Hepatic stellate cell (primary cell): ENCODE results near the gene CRABP1.

Experiments
- DNase-seq: peaks from one replicate; pipeline ENCODE4 v3.0.0; 2011; ENCODE audit warnings: low spot score

The CRABP1 gene

GRCh38 chr15:78340231-78341056 is at the start of gene CRABP1:
TSS of gene CRABP1 (plus strand) at chr15:78340353. CDS start at chr15:78340429, 76 bp downstream.
- no peak for DNase-seq

GRCh38 chr15:78291052-78291451 is 49.1 kb upstream of the CRABP1 start:
- no peak for DNase-seq

GRCh38 chr15:78291698-78292097 is 48.5 kb upstream of the CRABP1 start:
- no peak for DNase-seq

- no peak for DNase-seq
Measured at GRCh38 chr15:78292219-78292618, 47.9 kb upstream of the CRABP1 start.

GRCh38 chr15:78299101-78299930 is 40.8 kb upstream of the CRABP1 start, which contains the start of gene SKIC8:
TSS of gene SKIC8 (minus strand) at chr15:78299609. CDS start at chr15:78295686, 3,923 bp downstream.
- DNase-seq, result peak; percentile 88

- DNase-seq, result no peak
Measured at GRCh38 chr15:78301326-78301725, 38.8 kb upstream of the CRABP1 start.

GRCh38 chr15:78301828-78302227 is 38.3 kb upstream of the CRABP1 start:
- DNase-seq, result no peak

- DNase-seq, result peak; percentile 60
Measured at GRCh38 chr15:78302579-78303312, 37.4 kb upstream of the CRABP1 start.

GRCh38 chr15:78304216-78305066 is 35.7 kb upstream of the CRABP1 start:
- no peak for DNase-seq

- DNase-seq, result peak; percentile 72
Measured at GRCh38 chr15:78306176-78306774, 33.9 kb upstream of the CRABP1 start.

GRCh38 chr15:78307976-78308375 is 32.2 kb upstream of the CRABP1 start:
- DNase-seq, result no peak

- DNase-seq, result peak; percentile 74
Measured at GRCh38 chr15:78308422-78309032, 31.6 kb upstream of the CRABP1 start.

- DNase-seq, result no peak
Measured at GRCh38 chr15:78311292-78311691, 28.9 kb upstream of the CRABP1 start.

GRCh38 chr15:78312536-78312935 is 27.6 kb upstream of the CRABP1 start:
- no peak for DNase-seq

GRCh38 chr15:78312957-78313356 is 27.2 kb upstream of the CRABP1 start:
- no peak for DNase-seq

- no peak for DNase-seq
Measured at GRCh38 chr15:78313383-78313782, 26.8 kb upstream of the CRABP1 start.

- DNase-seq, result no peak
Measured at GRCh38 chr15:78314181-78314581, 26.0 kb upstream of the CRABP1 start.

- DNase-seq, result no peak
Measured at GRCh38 chr15:78315686-78316282, 24.4 kb upstream of the CRABP1 start.

GRCh38 chr15:78316283-78317083 is 23.7 kb upstream of the CRABP1 start:
- DNase-seq, result no peak
